ENCODE measurements around the gene SENP8. TPM values are rescaled to one million over a fixed set of nuclear protein-coding genes. Genes with fewer than 3 reads are reported as not detected.

The SENP8 gene
- total RNA-seq, 4 donors from 2014 or later = 5.1 to 6.7 (median 6.0) TPM

- peak; percentile 66 to 74 for DNase-seq
- intact Hi-C loops (cut with DNase I) = no loop called here
These were observed 58.0 kb downstream of the SENP8 start for GRCh38 chr15:72176159-72176558.

GRCh38 chr15:72176743-72177142 is 58.5 kb downstream of the SENP8 start:
- intact Hi-C loops (cut with DNase I) = no loop called here
- Histone ChIP-seq H3K27ac (peak overlapping the region; percentile 23 to 78 (median 63)), H3K4me3 (replicated peaks in 1 of 3) (no peak overlapping the region), H3K36me3 (no peaks in the 10 kb centered on the region), H3K9me3 (no peaks in the 10 kb centered on the region), H3K27me3 (no peaks in the 10 kb centered on the region), H3K4me1 (peaks cover 45 to 75% of the 10 kb centered on the region in 2 donors)
- DNase-seq = no peak
- no peak for TF ChIP-seq POLR2A (IDR thresholded peaks at IDR 0.05)
- TF ChIP-seq CTCF (IDR thresholded peaks at IDR 0.05) = no peak
- WGBS, 2 donors = 72 to 73% methylated on average over 3 of the region's 3 CpGs

More at GRCh38 chr15:72176159-72176558, 58.0 kb downstream of the SENP8 start:
- TF ChIP-seq POLR2A (IDR thresholded peaks at IDR 0.05) (no peak), CTCF (IDR thresholded peaks at IDR 0.05) (no peak)
- Histone ChIP-seq H3K4me3 (replicated peaks in 1 of 3) (no peak overlapping the region), H3K9me3 (no peaks in the 10 kb centered on the region), H3K36me3 (no peaks in the 10 kb centered on the region), H3K27ac (peak overlapping the region; percentile 23 to 78 (median 63)), H3K27me3 (no peaks in the 10 kb centered on the region), H3K4me1 (peaks cover 45 to 75% of the 10 kb centered on the region in 2 donors)
- 19 to 46% methylated on average over 3 to 4 of the region's 6 CpGs for WGBS, 2 donors

GRCh38 chr15:72178976-72179585 is 60.9 kb downstream of the SENP8 start:
- Histone ChIP-seq H3K4me1 (peaks cover 56 to 85% of the 10 kb centered on the region in 2 donors), H3K9me3 (no peaks in the 10 kb centered on the region), H3K27ac (peak overlapping the region in 2 of 3 donors; percentile 74 to 77), H3K27me3 (no peaks in the 10 kb centered on the region), H3K4me3 (replicated peaks in 1 of 3) (no peak overlapping the region), H3K36me3 (no peaks in the 10 kb centered on the region)
- intact Hi-C loops (cut with DNase I) = no loop called here
- no peak for DNase-seq
- WGBS, 2 donors = 93 to 97% methylated on average over 13 of the region's 13 CpGs
- TF ChIP-seq CTCF (IDR thresholded peaks at IDR 0.05) (no peak), POLR2A (IDR thresholded peaks at IDR 0.05) (no peak)

- H3K9me3 ChIP-seq = no peaks in the 10 kb centered on the region
- peaks cover 59 to 85% of the 10 kb centered on the region in 2 donors for H3K4me1 ChIP-seq
- H3K36me3 ChIP-seq = no peaks in the 10 kb centered on the region
- no peak overlapping the region for H3K4me3 ChIP-seq (replicated peaks in 1 of 3)
- H3K27me3 ChIP-seq = no peaks in the 10 kb centered on the region
- TF ChIP-seq POLR2A (IDR thresholded peaks at IDR 0.05) (no peak), CTCF (IDR thresholded peaks at IDR 0.05) (no peak)
- peak; percentile 44 to 48 for DNase-seq
- intact Hi-C loops (cut with DNase I) = no loop called here
- peak overlapping the region; percentile 3 to 77 (median 74) for H3K27ac ChIP-seq
- WGBS, 2 donors = 52 to 67% methylated on average over 11 to 12 of the region's 16 CpGs
These were observed 61.9 kb downstream of the SENP8 start for GRCh38 chr15:72179950-72180581.

- DNase-seq = no peak
- H3K27me3 ChIP-seq = no peaks in the 10 kb centered on the region
- no peak overlapping the region for H3K4me3 ChIP-seq (replicated peaks in 1 of 3)
- TF ChIP-seq POLR2A (IDR thresholded peaks at IDR 0.05) (no peak), CTCF (IDR thresholded peaks at IDR 0.05) (no peak)
- peaks cover 57 to 85% of the 10 kb centered on the region in 2 donors for H3K4me1 ChIP-seq
- no peaks in the 10 kb centered on the region for H3K36me3 ChIP-seq
- H3K9me3 ChIP-seq = no peaks in the 10 kb centered on the region
- intact Hi-C loops (cut with DNase I) = no loop called here
- peak overlapping the region; percentile 3 to 77 (median 74) for H3K27ac ChIP-seq
- WGBS, 2 donors = 86 to 90% methylated on average over 5 of the region's 5 CpGs
These were observed 62.6 kb downstream of the SENP8 start for GRCh38 chr15:72180761-72181324.
